NCI-H748 treated with DMSO at 0.1 percent for 48 hours (cell line): ENCODE results near the gene EEF2K.
"Not testable (repeated sequence)": the region's sequence is repeated elsewhere in the genome, so short reads cannot be mapped to it uniquely, and the experiment has no call there.

Experiments used
- DNase-seq: peaks from one replicate; lab custom pipeline; 2025; lab: John Stamatoyannopoulos, UW

EEF2K gene

DNA sequence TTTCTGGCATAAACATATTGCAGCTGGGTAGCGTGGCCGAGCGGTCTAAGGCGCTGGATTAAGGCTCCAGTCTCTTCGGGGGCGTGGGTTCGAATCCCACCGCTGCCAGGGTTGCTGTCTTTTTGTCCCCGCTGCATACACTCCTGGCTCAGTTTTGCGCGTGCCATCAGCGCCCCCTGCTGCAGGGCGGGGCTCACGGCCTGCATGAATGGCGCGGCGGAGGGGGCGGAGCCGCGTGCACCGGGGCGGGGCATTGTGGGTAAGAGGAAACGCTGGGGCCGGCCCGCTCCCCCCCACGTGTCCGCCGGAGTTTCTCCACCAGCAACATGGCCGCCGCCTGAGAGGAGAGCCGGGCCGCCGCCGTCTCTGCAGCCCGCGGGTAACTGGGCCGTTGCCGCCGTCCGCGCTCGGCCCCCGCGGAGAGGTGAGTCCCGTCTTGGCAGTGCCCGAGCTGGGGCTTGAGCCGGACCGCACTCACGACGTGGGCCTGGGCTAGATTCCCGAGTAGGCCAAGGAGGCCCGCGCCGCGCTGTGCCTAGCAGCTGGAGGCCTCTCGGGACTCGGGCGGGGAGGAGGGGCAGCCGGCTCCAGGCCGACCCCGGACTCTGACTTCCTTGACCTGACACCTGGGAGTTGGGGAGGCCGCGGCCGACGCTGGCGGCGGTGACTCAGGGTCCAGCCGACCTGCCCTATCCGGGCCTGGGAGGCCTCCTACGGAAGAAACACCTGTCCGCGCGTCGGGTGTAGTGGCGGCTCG, 91.2 kb downstream of the EEF2K start, which contains the start of gene POLR3E:
Gene POLR3E (plus strand): TSS at position 296 of the 757 bp plus-strand sequence. CDS start 5,560 bp downstream, outside the sequence.
- peak; percentile 76 for DNase-seq

- DNase-seq = peak; percentile 70
Measured at GRCh38 chr16:22297871-22298733, 92.0 kb downstream of the EEF2K start.

DNA sequence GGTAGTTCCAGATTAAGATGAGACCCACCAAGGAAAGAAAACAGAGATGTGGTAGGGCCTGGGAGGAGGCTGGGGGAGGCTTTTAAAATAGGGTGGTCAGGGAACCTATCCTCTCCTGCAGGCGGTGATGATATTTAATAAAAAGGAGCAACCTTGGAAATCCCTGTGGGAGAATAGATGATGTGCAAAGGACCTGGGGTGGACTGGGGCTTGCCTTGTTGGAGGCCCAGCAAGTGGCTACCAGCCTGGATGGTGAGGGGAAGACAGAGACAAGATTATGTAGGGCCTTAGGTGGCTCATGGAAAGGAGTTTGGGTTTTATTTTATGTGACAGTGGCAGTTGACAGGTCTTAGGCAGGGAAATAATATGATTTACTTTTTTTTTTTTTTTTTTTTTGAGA, 93.0 kb downstream of the EEF2K start:
- DNase-seq = no peak

DNA sequence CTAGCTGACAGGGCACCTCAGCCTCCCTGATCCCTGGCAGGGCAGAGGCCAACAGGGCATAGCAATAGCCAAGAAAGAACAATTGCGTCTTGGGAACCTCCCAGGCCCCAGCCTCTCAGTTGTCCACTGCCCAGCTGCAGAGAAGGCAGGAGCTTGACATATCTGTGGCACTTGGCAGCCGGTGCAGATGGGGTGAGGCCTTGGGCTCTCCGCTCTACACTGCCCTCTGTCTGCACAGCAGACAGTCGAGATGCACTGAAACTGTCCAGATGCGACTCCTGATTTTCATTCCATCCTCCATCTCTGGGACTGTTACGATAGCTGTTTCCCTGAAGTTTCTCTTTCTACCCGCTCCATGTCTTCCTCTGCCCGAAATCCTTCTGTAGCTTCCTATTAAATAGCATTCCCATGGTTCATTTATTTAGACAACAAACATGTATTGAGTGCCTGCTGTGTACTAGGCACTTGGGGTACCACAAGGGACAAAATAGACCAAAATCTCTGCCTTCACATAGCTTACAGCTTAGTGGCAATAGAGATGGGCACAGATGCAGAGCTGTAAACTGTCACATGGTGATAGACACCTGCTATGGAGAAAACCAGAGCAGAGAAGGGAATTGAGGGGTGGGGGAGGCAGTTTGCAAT, 94.5 kb downstream of the EEF2K start:
- DNase-seq = no peak

DNA sequence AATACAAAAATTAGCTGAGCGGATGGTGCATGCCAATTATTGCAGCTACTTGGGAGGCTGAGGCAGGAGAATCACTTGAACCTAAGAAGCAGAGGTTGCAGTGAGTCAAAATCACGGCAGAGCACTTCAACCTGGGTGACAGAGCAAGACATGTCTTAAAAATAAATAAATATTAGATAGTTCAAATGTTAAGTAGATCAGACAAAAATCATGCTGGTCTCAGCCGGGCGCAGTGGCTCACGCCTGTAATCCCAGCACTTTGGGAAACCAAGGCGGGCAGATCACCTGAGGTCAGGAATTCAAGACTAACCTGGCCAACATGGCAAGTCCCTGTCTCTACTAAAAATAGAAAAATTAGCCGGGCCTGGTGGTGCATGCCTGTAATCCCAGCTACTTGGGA, 95.3 kb downstream of the EEF2K start:
- DNase-seq = not testable (repeated sequence)

DNA sequence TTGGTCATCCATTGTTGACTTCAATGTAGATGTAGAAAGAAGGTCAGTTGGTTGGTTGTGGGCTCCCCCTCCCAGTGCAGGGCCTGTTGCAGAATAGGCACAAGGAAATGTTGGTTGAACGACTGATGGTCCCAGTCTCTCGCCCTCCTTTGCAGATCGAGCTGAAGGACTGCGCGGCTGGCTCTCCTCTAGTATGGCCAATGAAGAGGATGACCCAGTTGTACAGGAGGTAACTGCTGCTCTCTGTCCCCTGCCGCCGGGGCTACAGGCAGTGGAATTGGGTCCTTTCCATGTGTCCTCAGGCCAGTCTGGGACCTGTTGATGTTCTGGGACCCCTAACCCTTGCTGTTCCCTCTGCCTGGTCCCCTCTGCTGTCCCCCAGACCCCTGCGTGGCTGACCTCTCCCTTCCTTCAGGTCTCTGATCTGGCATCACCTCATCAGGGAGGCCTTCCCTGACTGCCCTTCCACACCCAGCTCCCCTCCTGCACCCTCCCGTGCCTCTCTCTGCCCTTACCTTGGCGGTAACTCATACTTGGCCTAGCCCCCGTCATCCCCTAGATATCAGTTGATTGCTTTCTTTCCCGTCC, 96.8 kb downstream of the EEF2K start:
- DNase-seq = no peak

GRCh38 chr16:22304411-22304810, 98.3 kb downstream of the EEF2K start:
- DNase-seq = no peak

- no peak for DNase-seq
Measured at GRCh38 chr16:22306788-22307187, 100.7 kb downstream of the EEF2K start.

- DNase-seq = no peak
Measured at GRCh38 chr16:22307838-22308237, 101.8 kb downstream of the EEF2K start.

GRCh38 chr16:22308824-22309520, 102.9 kb downstream of the EEF2K start:
- no peak for DNase-seq

DNA sequence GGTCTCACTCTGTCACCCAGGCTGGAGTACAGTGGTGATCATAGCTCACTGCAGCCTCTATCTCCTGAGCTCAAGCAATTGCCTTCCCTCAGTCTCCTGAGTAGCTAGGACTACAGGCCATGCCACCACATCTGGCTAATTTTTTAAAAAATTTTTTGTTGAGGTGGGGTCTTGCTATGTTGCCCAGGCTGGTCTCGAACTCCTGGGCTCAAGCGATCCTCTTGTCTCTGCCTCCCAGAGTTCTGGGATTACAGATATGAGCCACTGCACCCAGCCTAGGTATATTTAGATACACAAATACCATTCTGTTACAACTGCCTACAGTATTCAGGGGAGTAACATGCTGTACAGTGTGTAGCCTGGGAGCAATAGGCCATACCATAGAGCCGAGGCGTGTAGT, 105.4 kb downstream of the EEF2K start:
- no peak for DNase-seq

GRCh38 chr16:22312897-22313781, 107.1 kb downstream of the EEF2K start:
- no peak for DNase-seq

DNA sequence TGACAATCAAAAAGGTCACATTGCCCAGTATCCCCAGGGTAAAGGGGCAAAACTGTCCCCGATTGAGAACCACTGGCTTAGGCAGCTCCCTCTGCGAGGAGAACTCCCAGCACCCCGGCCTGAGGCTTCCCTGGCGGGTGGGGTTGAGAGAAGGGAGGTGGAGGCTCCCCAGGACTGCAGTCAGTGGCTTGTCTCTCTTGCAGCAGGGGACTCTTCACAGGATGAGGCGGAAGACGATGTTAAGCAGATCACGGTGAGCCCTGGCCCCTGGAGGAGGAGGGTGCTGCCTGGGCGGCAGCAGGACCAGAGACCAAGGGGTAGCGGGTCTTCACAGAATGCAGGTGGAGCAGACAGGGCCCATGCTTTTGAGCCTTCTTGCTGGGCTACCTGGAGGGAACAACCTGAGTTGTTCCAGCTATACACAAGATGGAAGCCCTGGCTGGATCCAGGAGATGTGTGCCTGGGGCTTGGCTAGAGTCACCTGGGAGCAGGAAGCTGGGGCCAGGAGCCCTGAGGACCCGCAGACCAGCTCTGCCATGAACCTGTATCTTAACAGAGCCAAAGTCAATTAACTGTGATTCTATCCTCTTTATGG, 107.9 kb downstream of the EEF2K start:
- no peak for DNase-seq

DNA sequence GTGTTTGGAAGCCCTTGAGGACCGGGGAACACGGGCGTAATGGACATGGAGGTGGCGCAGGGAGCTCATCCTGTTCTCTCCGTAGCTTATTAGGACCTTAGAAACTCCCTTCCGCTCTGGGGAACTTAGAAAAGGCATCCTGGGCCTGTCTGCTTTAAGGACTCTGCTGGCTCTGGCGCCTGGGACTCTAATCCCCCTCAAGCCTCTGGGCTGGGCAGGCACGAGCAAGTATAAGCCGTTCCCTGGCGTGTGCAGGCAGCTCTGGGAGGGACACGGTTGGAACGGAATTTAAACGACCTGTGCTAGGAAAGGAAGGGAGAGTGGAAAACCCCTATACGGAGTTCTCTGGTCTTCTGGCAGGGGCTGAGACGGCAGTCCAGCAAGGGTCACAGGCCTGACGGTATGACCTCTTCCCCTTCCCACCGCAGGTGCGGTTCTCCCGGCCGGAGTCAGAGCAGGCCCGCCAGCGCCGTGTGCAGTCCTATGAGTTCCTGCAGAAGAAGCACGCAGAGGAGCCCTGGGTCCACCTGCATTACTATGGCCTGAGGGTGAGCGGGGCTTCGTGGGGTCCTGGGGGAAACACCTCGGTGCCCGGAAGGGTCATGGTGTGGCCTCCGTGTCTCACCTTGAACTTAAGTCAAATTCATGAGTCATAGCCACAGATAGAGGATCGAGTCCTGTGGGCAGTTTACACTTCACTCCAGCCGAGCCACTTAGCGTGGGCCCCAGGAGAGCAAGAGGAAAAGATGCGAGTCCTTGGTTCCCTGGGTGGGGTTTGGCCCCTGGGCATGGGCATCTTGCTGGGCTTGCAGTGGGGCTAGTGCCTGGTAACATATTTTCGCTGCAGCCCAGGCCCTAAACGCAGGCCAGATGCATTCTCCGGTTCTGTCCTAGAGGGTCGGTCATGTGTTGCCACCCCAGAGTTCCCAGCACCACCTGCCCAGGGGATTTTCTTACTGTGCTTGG, 108.9 kb downstream of the EEF2K start:
- DNase-seq = no peak

DNA sequence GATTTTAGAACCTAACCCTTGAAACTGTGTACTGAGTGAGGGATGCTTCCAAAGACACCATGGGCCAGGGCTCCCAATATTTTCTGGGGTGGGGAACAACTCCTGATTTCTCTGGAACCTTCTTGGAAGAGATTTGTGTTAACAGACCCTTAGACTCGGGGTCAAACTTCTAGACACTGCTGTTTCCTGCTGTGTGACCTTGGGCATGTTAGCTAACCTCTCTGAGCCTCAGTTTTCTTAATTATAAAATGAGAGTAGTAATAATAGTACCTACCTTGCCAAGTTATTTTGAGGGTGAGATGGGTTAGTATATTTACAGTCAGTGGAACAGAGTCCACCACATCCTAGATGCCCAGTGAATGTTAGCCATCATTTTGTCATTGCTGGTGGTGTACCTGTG, 109.9 kb downstream of the EEF2K start:
- no peak for DNase-seq

DNA sequence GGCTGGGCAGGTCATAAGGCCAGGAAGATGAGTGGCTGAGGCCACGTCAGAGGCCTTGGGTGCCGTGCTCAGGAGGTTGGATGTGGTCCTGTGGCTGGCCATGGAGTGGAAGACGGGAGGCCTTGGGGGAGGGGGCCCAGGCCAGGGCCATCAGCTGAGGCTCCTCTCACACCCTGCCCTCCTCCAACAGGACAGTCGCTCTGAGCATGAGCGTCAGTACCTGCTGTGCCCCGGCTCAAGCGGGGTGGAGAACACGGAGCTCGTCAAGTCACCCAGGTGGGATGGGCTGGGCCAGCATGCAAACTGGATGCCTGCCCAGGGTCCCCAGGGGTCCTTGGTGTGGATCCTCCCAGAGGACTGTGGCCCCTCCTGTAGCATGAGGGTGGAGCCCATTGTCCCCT, 110.3 kb downstream of the EEF2K start:
- no peak for DNase-seq

- no peak for DNase-seq
Measured at GRCh38 chr16:22317001-22317530, 111.0 kb downstream of the EEF2K start.

- DNase-seq = no peak
Measured at GRCh38 chr16:22317625-22318024, 111.5 kb downstream of the EEF2K start.
